ENCODE results near the gene APOE. TPM values are rescaled to one million over a fixed set of nuclear protein-coding genes. Genes with fewer than 3 reads are reported as not detected.

The APOE gene
- total and polyA plus RNA-seq, 2 of the 13 experiments (the other 11 are each of a cell fraction or from before 2014, with no cell fraction given): 1,328 to 1,470 TPM

DNA sequence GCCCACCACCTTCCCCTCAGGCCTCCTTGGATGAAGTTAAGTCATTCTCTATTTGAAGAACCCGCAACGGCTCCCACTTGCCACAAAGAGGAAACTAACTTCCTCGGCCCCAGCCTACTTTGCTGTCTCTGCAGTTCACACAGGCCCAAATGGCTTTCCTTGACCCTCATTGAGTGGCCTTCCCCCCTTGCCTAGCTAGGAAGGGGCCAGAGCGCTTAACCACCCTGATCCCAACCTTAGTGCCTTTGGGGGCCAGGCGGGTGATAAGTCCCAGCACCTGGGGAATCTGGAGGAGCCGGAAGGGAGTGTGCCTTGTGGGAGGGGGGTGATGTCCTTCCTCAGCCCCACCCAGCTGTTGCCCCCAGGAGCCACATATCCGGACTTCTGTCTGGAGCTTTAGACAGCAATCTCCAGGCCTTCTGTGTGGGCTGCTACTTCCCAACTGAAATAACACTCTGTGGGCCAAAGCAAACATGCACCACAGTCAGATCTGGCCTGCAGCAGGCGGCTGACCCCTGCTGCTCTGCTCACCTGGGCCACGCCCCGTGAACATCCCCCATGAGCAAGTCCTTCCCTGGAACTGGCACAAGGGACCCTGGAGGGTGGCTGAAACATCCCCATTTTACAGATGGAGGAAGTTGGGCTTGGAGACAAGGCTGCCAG lies 49.0 kb upstream of the APOE start (continued):
- no peak for TF ChIP-seq JARID2 (CRISPR knock-in tag; IDR thresholded peaks at IDR 0.05; ENCODE audit: insufficient replicate concordance)
- TF ChIP-seq ZNF224 (CRISPR knock-in tag; IDR thresholded peaks at IDR 0.05): no peak
- TF ChIP-seq, protein P1, sequence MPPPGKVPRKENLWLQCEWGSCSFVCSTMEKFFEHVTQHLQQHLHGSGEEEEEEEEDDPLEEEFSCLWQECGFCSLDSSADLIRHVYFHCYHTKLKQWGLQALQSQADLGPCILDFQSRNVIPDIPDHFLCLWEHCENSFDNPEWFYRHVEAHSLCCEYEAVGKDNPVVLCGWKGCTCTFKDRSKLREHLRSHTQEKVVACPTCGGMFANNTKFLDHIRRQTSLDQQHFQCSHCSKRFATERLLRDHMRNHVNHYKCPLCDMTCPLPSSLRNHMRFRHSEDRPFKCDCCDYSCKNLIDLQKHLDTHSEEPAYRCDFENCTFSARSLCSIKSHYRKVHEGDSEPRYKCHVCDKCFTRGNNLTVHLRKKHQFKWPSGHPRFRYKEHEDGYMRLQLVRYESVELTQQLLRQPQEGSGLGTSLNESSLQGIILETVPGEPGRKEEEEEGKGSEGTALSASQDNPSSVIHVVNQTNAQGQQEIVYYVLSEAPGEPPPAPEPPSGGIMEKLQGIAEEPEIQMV (CRISPR knock-in tag; IDR thresholded peaks at IDR 0.05; ENCODE audit: low read depth): no peak
- no peak for TF ChIP-seq GTF2F1 (IDR thresholded peaks at IDR 0.05; ENCODE audit: low read length)
- TF ChIP-seq RXRB (CRISPR knock-in tag; IDR thresholded peaks at IDR 0.05; ENCODE audit: borderline replicate concordance): peak; percentile 41; the same call in 1 of the 2 replicates
- no peak for TF ChIP-seq ZNF431 (CRISPR knock-in tag; IDR thresholded peaks at IDR 0.05; ENCODE audit: borderline replicate concordance, low read depth)
- TF ChIP-seq AGO1 (IDR thresholded peaks at IDR 0.05; ENCODE audit: low read depth, low read length, poor library complexity, severe bottlenecking): no peak
- no peak for TF ChIP-seq TP53 (CRISPR knock-in tag; conservative IDR thresholded peaks at IDR 0.05)
- TF ChIP-seq ISL2 (CRISPR knock-in tag; IDR thresholded peaks at IDR 0.05): no peak
- no peak for TF ChIP-seq FOSL2 (CRISPR knock-in tag; IDR thresholded peaks at IDR 0.05)
- TF ChIP-seq ATF1 (CRISPR knock-in tag; IDR thresholded peaks at IDR 0.05): no peak
- no peak for TF ChIP-seq ARID2 (CRISPR knock-in tag; IDR thresholded peaks at IDR 0.05; ENCODE audit: borderline replicate concordance)
- TF ChIP-seq GPN1 (CRISPR knock-in tag; IDR thresholded peaks at IDR 0.05; ENCODE audit: borderline replicate concordance): no peak
- peak; percentile 16; the same call in 1 of the 2 replicates for TF ChIP-seq NR2C2 (CRISPR knock-in tag; IDR thresholded peaks at IDR 0.05; ENCODE audit: borderline replicate concordance)
- 0 out of 2 replicates have a peak, but pooled peaks have one; percentile 23 for TF ChIP-seq HDAC2 (CRISPR knock-in tag; IDR thresholded peaks at IDR 0.05)
- TF ChIP-seq, protein P2, sequence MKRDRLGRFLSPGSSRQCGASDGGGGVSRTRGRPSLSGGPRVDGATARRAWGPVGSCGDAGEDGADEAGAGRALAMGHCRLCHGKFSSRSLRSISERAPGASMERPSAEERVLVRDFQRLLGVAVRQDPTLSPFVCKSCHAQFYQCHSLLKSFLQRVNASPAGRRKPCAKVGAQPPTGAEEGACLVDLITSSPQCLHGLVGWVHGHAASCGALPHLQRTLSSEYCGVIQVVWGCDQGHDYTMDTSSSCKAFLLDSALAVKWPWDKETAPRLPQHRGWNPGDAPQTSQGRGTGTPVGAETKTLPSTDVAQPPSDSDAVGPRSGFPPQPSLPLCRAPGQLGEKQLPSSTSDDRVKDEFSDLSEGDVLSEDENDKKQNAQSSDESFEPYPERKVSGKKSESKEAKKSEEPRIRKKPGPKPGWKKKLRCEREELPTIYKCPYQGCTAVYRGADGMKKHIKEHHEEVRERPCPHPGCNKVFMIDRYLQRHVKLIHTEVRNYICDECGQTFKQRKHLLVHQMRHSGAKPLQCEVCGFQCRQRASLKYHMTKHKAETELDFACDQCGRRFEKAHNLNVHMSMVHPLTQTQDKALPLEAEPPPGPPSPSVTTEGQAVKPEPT (CRISPR knock-in tag; IDR thresholded peaks at IDR 0.05; ENCODE audit: low read depth): no peak
- no peak for TF ChIP-seq SCMH1 (CRISPR knock-in tag; IDR thresholded peaks at IDR 0.05; ENCODE audit: borderline replicate concordance)
- no peak for TF ChIP-seq ZNF317 (CRISPR knock-in tag; IDR thresholded peaks at IDR 0.05)
- TF ChIP-seq KDM6A (CRISPR knock-in tag; IDR thresholded peaks at IDR 0.05; ENCODE audit: low read depth): no peak
- TF ChIP-seq, protein P3, sequence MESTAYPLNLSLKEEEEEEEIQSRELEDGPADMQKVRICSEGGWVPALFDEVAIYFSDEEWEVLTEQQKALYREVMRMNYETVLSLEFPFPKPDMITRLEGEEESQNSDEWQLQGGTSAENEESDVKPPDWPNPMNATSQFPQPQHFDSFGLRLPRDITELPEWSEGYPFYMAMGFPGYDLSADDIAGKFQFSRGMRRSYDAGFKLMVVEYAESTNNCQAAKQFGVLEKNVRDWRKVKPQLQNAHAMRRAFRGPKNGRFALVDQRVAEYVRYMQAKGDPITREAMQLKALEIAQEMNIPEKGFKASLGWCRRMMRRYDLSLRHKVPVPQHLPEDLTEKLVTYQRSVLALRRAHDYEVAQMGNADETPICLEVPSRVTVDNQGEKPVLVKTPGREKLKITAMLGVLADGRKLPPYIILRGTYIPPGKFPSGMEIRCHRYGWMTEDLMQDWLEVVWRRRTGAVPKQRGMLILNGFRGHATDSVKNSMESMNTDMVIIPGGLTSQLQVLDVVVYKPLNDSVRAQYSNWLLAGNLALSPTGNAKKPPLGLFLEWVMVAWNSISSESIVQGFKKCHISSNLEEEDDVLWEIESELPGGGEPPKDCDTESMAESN (CRISPR knock-in tag; conservative IDR thresholded peaks at IDR 0.05): 0 out of 2 replicates have a peak, but pooled peaks have one; percentile 25
- TF ChIP-seq SAFB2 (CRISPR knock-in tag; IDR thresholded peaks at IDR 0.05; ENCODE audit: borderline replicate concordance, low read depth): no peak
- TF ChIP-seq ZFP1 (CRISPR knock-in tag; IDR thresholded peaks at IDR 0.05): no peak

All from HepG2 (cell line).